Activated T-cell treated with anti-CD3 and anti-CD28 coated beads, Interleukin-2, amount 50 U/mL, for 48 hours (primary cell): ENCODE data around the gene CLDN16.

Experiments
- DNase-seq, 2 experiments: peaks; one replicate each; pipeline ENCODE4 v3.0.0-alpha.2; 2020

Gene CLDN16

GRCh38 chr3:190387578-190388213 lies at the start of gene CLDN16:
TSS of gene CLDN16 (plus strand) at chr3:190388163. CDS start at chr3:190388330, 167 bp downstream.
- no peak for DNase-seq

- no peak for DNase-seq
Observed at GRCh38 chr3:190338717-190339116, 49.2 kb upstream of the CLDN16 start.

GRCh38 chr3:190339130-190339529 lies 48.8 kb upstream of the CLDN16 start:
- no peak for DNase-seq

- no peak for DNase-seq
Observed at GRCh38 chr3:190340071-190340470, 47.9 kb upstream of the CLDN16 start.

- no peak for DNase-seq
Observed at GRCh38 chr3:190345027-190345821, 42.7 kb upstream of the CLDN16 start.

- no peak for DNase-seq
Observed at GRCh38 chr3:190345878-190346277, 42.1 kb upstream of the CLDN16 start.

- no peak for DNase-seq
Observed at GRCh38 chr3:190346541-190346940, 41.4 kb upstream of the CLDN16 start.

- DNase-seq = no peak
Observed at GRCh38 chr3:190352861-190353457, 35.0 kb upstream of the CLDN16 start.

GRCh38 chr3:190356246-190356645 lies 31.7 kb upstream of the CLDN16 start:
- no peak for DNase-seq

- DNase-seq = no peak
Observed at GRCh38 chr3:190357468-190357867, 30.5 kb upstream of the CLDN16 start.

GRCh38 chr3:190359813-190360212 lies 28.1 kb upstream of the CLDN16 start:
- no peak for DNase-seq

- no peak for DNase-seq
Observed at GRCh38 chr3:190360228-190360627, 27.7 kb upstream of the CLDN16 start.

- DNase-seq = no peak
Observed at GRCh38 chr3:190361791-190362190, 26.2 kb upstream of the CLDN16 start.

- DNase-seq = no peak
Observed at GRCh38 chr3:190362258-190362657, 25.7 kb upstream of the CLDN16 start.

- DNase-seq = no peak
Observed at GRCh38 chr3:190366133-190366532, 21.8 kb upstream of the CLDN16 start.

- no peak for DNase-seq
Observed at GRCh38 chr3:190368881-190369280, 19.1 kb upstream of the CLDN16 start.

GRCh38 chr3:190369668-190370295 lies 18.2 kb upstream of the CLDN16 start:
- no peak for DNase-seq

- DNase-seq = no peak
Observed at GRCh38 chr3:190370369-190370768, 17.6 kb upstream of the CLDN16 start.

- DNase-seq = no peak
Observed at GRCh38 chr3:190371152-190371551, 16.8 kb upstream of the CLDN16 start.

GRCh38 chr3:190375246-190375645 lies 12.7 kb upstream of the CLDN16 start:
- DNase-seq = no peak

- DNase-seq = no peak
Observed at GRCh38 chr3:190375671-190376070, 12.3 kb upstream of the CLDN16 start.

GRCh38 chr3:190378240-190378891 lies 9.6 kb upstream of the CLDN16 start:
- no peak for DNase-seq

GRCh38 chr3:190380184-190380583 lies 7.8 kb upstream of the CLDN16 start:
- no peak for DNase-seq
